HG03045 (cell line): ENCODE measurements around the gene MAB21L1.

Experiments used
- ATAC-seq: cut with Tn5 transposase; IDR thresholded peaks from one replicate; pipeline ENCODE4 v1.9.1; 2021; ENCODE audit warnings: mild to moderate bottlenecking, moderate library complexity; ENCODE audit not compliant: unreplicated experiment

Gene MAB21L1

DNA sequence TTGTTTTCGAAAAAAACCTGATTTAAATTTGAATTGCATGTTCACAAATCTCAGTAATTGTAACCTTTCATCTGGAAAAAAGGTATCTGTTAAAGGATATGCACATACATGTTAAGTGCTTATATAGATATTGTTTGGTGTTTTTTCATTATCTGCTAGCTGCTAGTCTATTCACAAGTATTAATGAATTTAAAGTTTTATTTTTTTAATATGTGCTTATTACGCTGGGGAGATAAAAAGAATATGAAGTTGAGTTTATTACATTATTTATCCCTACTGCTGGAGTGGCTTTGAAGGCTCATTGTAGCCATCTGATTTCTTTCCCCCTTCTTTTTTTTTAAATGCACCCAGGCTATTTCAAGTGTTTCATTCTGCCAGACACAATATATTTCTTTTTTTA is 3.9 kb upstream of the MAB21L1 start:
- ATAC-seq = no peak

GRCh38 chr13:35479706-35480105 is 3.2 kb upstream of the MAB21L1 start:
- no peak for ATAC-seq

GRCh38 chr13:35479038-35479492 is 2.6 kb upstream of the MAB21L1 start:
- no peak for ATAC-seq

DNA sequence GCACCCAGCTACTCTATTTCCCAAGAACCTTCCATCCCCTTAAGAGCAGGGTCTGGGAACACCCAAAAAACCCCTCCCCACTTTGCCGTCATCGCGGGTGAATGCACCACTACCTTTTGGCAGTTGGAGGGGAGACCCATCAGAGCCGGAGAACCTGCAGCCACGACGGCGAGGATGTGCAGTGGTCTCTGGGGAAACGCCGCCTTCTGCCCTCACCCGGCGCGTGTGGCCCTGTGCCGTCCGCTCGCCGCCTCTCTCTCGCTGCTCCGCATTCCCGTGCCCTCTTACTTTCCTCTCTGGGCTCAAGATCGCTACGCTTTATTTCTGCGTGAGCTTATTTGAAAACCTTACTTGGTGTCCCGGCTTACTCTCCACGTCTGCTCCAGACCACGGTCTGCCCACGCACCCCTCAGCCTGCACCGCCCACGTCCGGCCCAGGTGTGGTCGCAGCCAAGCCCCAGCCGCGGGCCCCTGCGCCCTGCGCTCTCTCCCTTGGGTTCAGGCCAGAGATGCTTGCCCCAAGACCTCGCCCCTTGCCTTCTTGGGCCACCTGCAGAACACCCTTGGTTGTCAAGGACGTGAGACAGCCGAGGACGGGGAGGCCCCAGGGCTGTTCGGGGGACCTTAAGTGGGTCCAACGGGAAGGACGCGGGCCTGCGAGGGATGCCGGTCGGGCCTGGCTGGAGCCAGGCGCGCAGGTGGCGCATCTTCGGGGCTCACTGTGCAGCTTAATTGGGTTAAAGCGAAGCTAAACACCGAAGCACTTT is 2.0 kb upstream of the MAB21L1 start:
- no peak for ATAC-seq

- no peak for ATAC-seq
These were observed 977 bp upstream of the MAB21L1 start for GRCh38 chr13:35477386-35477946.

GRCh38 chr13:35475212-35475959 is 1.1 kb downstream of the MAB21L1 start:
- no peak for ATAC-seq

DNA sequence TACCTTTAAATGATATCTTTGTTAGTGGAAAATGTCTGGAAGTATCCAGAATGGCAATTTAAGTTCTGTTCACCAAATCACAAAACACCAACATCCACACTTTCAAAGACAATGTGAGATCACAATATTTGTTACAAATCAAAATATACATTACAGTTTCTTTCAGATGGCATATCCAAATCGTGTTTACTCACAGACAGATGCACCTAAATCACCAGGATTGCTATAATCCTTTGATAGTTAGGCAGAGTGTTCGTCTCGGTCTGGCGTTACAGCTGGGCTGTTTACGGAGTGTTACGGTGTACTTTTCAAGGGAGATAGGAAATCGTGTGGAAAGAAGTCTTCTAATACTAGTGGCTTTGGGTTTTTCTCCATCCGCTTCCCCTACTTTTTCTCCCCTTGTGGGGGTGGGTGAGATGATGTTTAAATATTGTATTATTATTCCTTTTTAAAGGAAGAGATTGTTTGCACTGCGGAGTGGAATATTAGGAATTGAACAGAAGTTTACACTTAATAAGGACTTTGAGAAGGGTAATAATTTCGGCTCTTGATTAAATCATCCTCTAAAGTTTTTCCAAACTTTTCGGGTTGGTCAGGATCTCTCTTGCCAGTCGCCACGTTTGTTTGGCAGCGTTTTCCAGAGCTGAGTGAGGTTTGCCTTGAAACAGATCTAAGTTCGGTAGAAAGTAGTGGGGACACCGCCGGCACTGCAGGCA is 1.8 kb downstream of the MAB21L1 start:
- ATAC-seq = no peak

GRCh38 chr13:35473802-35474201 is 2.7 kb downstream of the MAB21L1 start:
- ATAC-seq = no peak

GRCh38 chr13:35473206-35473775 is 3.2 kb downstream of the MAB21L1 start:
- no peak for ATAC-seq

GRCh38 chr13:35472323-35472881 is 4.1 kb downstream of the MAB21L1 start:
- no peak for ATAC-seq

DNA sequence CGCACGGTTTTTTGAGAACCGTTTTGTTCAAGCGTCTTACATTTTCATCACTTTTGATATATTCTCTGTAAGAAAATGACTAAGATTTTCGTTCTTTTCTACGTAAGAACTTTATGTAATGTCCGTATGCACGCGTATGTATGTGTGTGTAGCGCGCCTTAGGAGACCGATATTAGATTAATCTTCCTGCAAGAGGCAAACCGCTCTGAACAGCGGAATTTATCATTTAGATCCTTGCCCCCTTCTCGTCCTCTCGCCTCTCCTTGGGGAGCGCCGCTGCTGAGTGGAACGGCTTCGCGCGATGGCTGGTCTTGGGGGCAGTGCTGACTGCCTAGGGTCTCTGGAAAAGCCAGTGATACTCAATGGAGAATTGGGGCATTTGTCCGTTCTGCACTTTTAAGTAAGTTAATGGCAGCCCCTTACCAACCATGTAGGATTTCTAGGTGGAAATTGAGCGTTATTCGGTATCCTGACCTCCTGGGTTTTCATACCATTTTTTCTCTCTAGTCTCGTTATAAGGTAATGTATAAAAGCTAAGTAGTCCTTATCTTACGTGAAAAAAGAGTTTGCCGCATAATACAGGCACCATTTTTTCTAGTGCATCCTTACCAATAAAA is 4.7 kb downstream of the MAB21L1 start:
- no peak for ATAC-seq

- no peak for ATAC-seq
These were observed 5.5 kb downstream of the MAB21L1 start for GRCh38 chr13:35470671-35471661.

DNA sequence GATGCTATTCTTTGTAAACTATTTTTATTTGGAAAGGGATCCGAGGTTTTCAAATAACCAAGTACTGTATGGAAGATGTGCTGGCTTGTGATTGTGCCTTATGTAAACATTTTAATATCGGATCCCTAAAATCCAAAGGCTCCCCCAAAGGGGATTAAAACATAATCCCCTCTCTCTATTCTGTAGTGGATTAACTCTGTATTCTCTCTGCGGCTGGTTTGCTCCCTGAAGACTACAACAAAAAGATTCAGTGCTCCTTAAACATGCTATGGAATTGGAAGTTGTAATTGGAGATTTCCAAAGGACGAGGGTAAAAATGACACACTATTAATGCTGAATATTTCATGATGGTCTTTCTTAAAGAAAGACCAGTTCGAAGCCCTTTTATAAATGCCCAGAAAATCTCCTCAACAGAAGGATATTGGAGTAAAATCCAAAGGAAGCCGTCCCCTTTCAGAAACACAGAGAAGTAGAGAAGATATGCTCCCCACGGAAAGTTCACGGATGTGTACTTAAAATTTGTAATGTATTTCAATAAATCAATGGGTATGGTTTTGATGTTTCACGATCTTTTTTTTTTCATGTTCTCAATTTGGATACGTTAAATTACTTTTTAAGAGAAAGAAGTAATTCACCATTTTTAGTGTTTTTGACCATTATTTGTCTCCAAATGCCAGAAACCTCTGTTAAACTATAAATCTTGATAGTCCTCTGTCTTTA is 6.5 kb downstream of the MAB21L1 start:
- ATAC-seq = no peak

- no peak for ATAC-seq
These were observed 8.3 kb downstream of the MAB21L1 start for GRCh38 chr13:35468195-35468594.

GRCh38 chr13:35465371-35465770 is 11.1 kb downstream of the MAB21L1 start:
- no peak for ATAC-seq

DNA sequence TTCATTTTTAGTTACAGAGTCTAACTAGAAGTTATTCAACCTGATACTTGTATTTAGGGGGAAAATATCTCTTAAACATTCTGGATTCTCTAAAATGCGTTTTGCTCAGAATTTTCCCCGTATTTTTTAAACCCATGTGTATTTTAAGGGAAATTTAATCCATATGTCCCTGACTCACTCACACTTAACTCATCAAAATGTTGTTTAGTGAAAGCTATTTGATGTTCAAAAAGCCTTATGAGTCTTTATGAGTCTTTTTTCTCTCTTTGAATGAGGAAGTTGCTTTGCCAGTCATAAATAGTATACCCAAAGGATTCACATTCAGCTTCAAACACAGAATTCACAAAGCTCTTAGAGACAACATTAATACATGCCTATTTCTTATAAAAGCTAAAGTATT is 16.4 kb downstream of the MAB21L1 start:
- no peak for ATAC-seq

DNA sequence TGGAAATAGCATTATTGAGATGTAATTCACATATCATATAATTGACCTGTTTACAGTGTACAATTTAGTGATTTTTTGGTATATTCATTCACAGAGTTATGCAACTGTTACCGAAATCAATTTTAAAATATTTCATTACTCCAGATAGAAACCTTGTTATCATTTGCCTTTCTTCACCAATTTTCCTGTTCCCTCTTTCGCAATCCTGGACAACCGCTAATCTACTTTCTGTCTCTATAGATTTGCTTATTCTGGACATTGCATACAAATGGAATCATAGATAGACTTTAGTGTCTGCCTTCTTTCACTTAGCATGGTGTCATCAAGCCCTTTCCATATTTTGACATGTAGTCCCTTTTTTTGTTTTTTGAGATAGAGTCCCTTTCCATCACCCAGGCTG is 19.2 kb downstream of the MAB21L1 start:
- no peak for ATAC-seq

DNA sequence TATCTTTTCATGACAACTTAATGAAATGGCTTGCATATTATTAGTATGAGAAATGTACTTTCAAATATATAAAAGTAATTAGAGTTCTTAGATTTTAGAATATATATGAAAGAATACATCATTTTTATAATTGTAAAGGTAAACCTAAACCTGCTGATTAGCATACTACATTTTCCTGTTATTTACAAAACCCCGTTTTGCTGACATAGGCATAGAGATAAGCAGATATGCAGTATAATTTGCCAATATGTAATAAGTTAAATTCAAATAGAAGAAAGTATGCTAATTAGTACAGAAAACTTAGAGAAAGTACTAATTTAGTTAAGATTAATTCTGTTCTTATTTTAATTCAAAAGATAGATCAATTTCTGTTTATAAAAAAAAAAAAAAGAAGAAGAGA is 21.5 kb downstream of the MAB21L1 start:
- no peak for ATAC-seq
